Karpas-422 (cell line): ENCODE measurements around the gene NRG3. TPM values are rescaled to one million over a fixed set of nuclear protein-coding genes. Genes with fewer than 3 reads are reported as not detected.
"Not testable (repeated sequence)": the region's sequence is repeated elsewhere in the genome, so short reads cannot be mapped to it uniquely, and the experiment has no call there.

Experiments
- DNase-seq: peaks from one replicate; pipeline ENCODE4 v3.0.0-alpha.2; 2015
- H2AFZ ChIP-seq: fragments of 200-600 bp; sonication (generic); 2 replicates; pipeline ENCODE4 v1.6.1; 2014; ENCODE audit warnings: antibody characterized with exemption, low read length, mixed read lengths
- H3K27ac ChIP-seq: fragments of 200-600 bp; sonication (generic); 2 replicates; pipeline ENCODE4 v1.5.1; 2014; ENCODE audit warnings: mild to moderate bottlenecking, low read length, moderate library complexity
- H3K27me3 ChIP-seq: fragments of 200-600 bp; sonication (generic); 2 replicates; pipeline ENCODE4 v1.6.1; 2014; ENCODE audit warnings: low read length, mixed read lengths
- H3K36me3 ChIP-seq: fragments of 200-600 bp; sonication (generic); 2 replicates; pipeline ENCODE4 v1.6.1; 2014; ENCODE audit warnings: low read length, mixed read lengths; ENCODE audit not compliant: insufficient read depth
- H3K4me1 ChIP-seq: fragments of 200-600 bp; sonication (generic); 2 replicates; pipeline ENCODE4 v1.6.1; 2014; ENCODE audit warnings: mild to moderate bottlenecking, low read length, mixed read lengths
- H3K4me2 ChIP-seq: fragments of 200-600 bp; sonication (generic); 2 replicates; pipeline ENCODE4 v1.6.1; 2014; ENCODE audit warnings: low read length, low read depth, mild to moderate bottlenecking; ENCODE audit not compliant: poor library complexity, severe bottlenecking
- H3K4me3 ChIP-seq: fragments of 200-600 bp; sonication (generic); 2 replicates; pipeline ENCODE4 v1.5.1; 2014; ENCODE audit warnings: mild to moderate bottlenecking, antibody characterized with exemption, low read length, mixed read lengths
- H3K79me2 ChIP-seq: fragments of 200-600 bp; sonication (generic); 2 replicates; pipeline ENCODE4 v1.6.1; 2014; ENCODE audit warnings: mild to moderate bottlenecking, low read length, mixed read lengths
- H3K9ac ChIP-seq: fragments of 200-600 bp; sonication (generic); 2 replicates; pipeline ENCODE4 v1.6.0; 2014; ENCODE audit warnings: low read length
- H3K9me2 ChIP-seq: fragments of 200-600 bp; sonication (generic), shearing (Covaris generic); replicated peaks from 2 replicates; pipeline ENCODE4 v1.6.0; 2014; ENCODE audit warnings: mild to moderate bottlenecking, low read length, moderate library complexity; ENCODE audit not compliant: insufficient read depth
- H3K9me3 ChIP-seq: fragments of 300-700, 200-600 bp; sonication (generic); 2 replicates; pipeline ENCODE4 v1.6.1; 2014; ENCODE audit warnings: low read length, mixed read lengths
- H4K20me1 ChIP-seq: fragments of 200-600 bp; sonication (generic); 2 replicates; pipeline ENCODE4 v1.6.1; 2014; ENCODE audit warnings: mild to moderate bottlenecking, antibody characterized with exemption, low read length, low read depth; ENCODE audit not compliant: insufficient read depth
- total RNA-seq: library from RNA; depleted of rRNA; stranded (reverse); fragments of >200 nt; shearing (Covaris generic); gene quantifications from 2 replicates; pipeline ENCODE4 v1.2.3, GENCODE V29; 2014; ENCODE audit warnings: low replicate concordance

Gene NRG3
- total RNA-seq, 1 experiment from 2014 or later: not detected

DNA sequence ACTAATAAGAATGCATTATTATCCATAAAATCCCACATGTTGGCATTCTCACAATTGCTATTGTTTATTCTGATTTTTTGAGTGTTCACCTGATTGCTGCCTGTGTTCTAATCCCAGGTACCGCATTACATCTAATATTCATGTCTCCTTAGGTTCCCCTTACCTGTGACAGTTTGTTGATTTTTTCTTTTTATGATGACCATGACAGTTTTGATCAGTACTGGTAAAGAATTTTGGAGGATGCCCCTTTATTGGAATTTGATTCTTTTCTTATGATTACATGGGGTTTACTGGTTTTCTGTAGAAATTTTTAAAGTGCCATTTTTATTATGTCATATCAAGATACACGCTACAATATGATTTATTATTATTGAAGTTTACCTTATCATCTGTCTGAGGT lies 1091.1 kb downstream of the NRG3 start:
- Histone ChIP-seq H3K27me3 (no peaks in the 10 kb centered on the region), H3K36me3 (no peaks in the 10 kb centered on the region), H4K20me1 (no peaks in the 10 kb centered on the region), H3K9me3 (no peaks in the 10 kb centered on the region), H2AFZ (no peak overlapping the region), H3K4me2 (no peak overlapping the region), H3K4me3 (no peak overlapping the region), H3K9me2 (no peaks in the 10 kb centered on the region), H3K27ac (no peak overlapping the region), H3K9ac (no peak overlapping the region), H3K79me2 (no peaks in the 10 kb centered on the region), H3K4me1 (no peaks in the 10 kb centered on the region)
- no peak for DNase-seq

DNA sequence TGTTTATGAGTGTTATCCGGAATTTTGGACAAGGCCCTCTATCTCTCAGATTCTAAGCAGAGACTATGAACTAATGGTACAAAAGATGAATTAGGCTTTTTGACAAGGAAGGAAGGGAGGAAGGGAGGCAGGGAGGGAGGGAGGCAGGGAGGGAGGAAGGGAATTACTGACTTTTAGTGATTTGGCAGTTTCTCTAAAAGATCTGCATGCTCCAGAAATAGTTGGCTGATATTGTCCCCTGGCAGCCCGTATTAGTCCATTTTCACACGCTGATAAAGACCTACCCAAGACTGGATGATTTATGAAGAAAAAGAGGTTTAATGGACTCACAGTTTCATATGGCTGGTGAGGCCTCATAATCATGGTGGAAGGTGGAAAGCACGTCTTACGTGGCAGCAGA lies 1093.5 kb downstream of the NRG3 start:
- no peaks in the 10 kb centered on the region for H3K4me1 ChIP-seq
- DNase-seq: no peak

DNA sequence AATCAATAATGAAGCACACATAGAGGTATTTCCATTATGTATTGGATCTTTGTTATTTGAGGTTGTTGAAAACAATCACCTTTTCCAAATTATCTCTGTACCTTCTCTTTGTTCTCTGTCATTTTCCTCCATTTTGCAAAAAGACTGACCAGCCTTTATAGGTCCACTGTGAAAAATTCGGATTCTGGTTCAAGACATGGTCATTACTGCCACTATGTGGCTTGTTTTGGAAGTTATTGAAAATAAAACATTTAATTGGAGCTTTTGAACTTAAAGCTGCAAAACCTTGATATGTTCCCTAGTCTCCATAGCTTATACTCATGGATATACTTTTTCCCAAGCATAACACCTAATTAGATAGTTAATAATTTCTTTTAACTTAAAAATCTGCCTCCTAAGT lies 1094.4 kb downstream of the NRG3 start:
- no peak for DNase-seq
- H3K9me3 ChIP-seq: no peaks in the 10 kb centered on the region
- H2AFZ ChIP-seq: no peak overlapping the region
- no peaks in the 10 kb centered on the region for H3K36me3 ChIP-seq
- H3K9me2 ChIP-seq: no peaks in the 10 kb centered on the region
- H3K4me3 ChIP-seq: no peak overlapping the region
- no peaks in the 10 kb centered on the region for H3K27me3 ChIP-seq
- no peaks in the 10 kb centered on the region for H3K79me2 ChIP-seq
- no peak overlapping the region for H3K4me2 ChIP-seq
- H3K27ac ChIP-seq: no peak overlapping the region
- H3K9ac ChIP-seq: no peak overlapping the region
- no peaks in the 10 kb centered on the region for H4K20me1 ChIP-seq
- H3K4me1 ChIP-seq: no peaks in the 10 kb centered on the region

More for the DNA sequence above, 1093.5 kb downstream of the NRG3 start:
- Histone ChIP-seq H3K27ac (no peak overlapping the region), H3K4me3 (no peak overlapping the region), H3K9me2 (no peaks in the 10 kb centered on the region), H3K9ac (no peak overlapping the region), H3K9me3 (no peaks in the 10 kb centered on the region), H3K36me3 (no peaks in the 10 kb centered on the region), H3K79me2 (no peaks in the 10 kb centered on the region), H2AFZ (no peak overlapping the region), H4K20me1 (no peaks in the 10 kb centered on the region), H3K4me2 (no peak overlapping the region), H3K27me3 (no peaks in the 10 kb centered on the region)

DNA sequence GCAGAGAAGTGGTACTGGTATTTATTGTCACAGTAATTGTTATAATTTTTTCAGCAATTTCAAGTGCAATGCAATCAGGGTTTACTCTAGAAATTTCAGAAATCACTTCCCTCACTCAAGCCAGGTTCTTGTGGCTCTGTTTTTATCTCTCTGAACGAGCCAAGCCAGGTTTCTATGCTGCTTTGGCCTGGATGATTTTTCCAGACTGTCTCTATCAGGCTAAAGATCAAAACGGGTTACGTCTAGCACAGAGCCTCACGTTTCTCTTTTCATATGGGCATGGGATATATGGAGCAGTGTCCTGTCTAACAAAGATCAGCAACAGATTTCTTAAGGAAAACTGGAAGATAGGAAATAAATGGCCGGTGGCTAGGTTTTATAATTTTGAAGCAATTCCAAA lies 1105.3 kb downstream of the NRG3 start:
- H3K79me2 ChIP-seq: no peaks in the 10 kb centered on the region
- no peak overlapping the region for H3K9ac ChIP-seq

DNA sequence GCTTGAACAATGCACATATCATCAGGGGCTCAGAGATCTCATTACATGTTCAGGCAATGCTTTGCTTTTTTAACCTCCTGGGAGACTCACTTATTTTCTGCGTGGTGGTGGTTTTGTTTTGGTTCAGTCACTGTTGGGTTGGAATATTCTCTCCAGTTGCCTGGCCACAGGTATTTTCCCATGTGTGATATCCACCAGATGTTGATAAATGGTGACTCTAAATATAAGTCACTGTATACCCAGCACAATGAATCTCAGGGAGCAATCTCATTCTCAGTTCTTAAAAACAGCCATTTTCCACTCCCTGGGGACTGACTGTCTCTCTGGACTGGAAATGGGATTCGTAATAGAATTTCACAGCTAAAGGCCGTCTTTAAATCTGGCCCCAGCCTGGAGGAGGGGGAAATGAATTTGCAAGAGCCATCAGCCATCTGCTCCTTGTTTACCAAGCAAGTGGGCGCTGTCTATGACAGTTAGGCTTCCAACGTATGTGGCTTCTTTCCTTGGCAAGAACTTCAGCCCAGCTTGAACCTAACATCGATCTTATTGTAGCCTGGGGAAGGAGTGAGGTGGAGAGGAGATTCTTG lies 1106.2 kb downstream of the NRG3 start:
- no peak for DNase-seq
- Histone ChIP-seq H4K20me1 (no peaks in the 10 kb centered on the region), H3K9ac (no peak overlapping the region)

More for the DNA sequence above, 1105.3 kb downstream of the NRG3 start:
- Histone ChIP-seq H2AFZ (no peak overlapping the region), H3K4me2 (no peak overlapping the region), H3K27ac (no peak overlapping the region), H4K20me1 (no peaks in the 10 kb centered on the region), H3K9me3 (no peaks in the 10 kb centered on the region), H3K27me3 (no peaks in the 10 kb centered on the region), H3K9me2 (no peaks in the 10 kb centered on the region), H3K4me1 (no peaks in the 10 kb centered on the region), H3K36me3 (no peaks in the 10 kb centered on the region), H3K4me3 (no peak overlapping the region)
- no peak for DNase-seq

DNA sequence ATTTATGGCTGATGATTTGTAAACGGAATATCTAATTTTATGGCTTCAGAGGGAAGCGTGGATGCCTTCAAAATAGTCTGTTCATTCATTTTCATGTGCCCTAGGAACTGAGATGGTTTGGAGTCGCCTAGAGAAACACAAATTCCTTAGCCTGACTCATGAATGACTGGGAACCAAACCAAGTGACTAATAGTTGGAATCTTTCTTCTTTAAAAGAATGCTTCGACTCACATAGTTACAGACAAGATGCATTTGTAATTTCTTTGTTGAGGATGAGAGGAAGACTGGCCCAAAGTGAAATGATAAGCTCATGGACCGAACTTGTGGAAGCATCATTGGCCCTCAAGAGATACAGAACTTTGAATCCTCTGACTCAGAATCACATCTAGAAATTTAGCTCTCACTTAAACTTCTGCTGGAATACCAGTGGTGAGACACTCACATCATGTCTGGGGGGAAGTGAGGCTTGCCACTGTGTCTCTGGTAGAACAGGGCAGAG lies 1107.2 kb downstream of the NRG3 start:
- Histone ChIP-seq H3K4me3 (no peak overlapping the region), H3K27me3 (no peaks in the 10 kb centered on the region), H3K9ac (no peak overlapping the region), H3K4me2 (no peak overlapping the region), H3K9me3 (no peaks in the 10 kb centered on the region), H3K4me1 (no peaks in the 10 kb centered on the region), H3K36me3 (no peaks in the 10 kb centered on the region), H3K79me2 (no peaks in the 10 kb centered on the region), H4K20me1 (no peaks in the 10 kb centered on the region), H3K9me2 (no peaks in the 10 kb centered on the region), H3K27ac (no peak overlapping the region), H2AFZ (no peak overlapping the region)
- DNase-seq: no peak

More for the DNA sequence above, 1106.2 kb downstream of the NRG3 start:
- Histone ChIP-seq H2AFZ (no peak overlapping the region), H3K4me2 (no peak overlapping the region), H3K79me2 (no peaks in the 10 kb centered on the region), H3K36me3 (no peaks in the 10 kb centered on the region), H3K27me3 (no peaks in the 10 kb centered on the region), H3K9me2 (no peaks in the 10 kb centered on the region), H3K27ac (no peak overlapping the region), H3K9me3 (no peaks in the 10 kb centered on the region), H3K4me3 (no peak overlapping the region), H3K4me1 (no peaks in the 10 kb centered on the region)

DNA sequence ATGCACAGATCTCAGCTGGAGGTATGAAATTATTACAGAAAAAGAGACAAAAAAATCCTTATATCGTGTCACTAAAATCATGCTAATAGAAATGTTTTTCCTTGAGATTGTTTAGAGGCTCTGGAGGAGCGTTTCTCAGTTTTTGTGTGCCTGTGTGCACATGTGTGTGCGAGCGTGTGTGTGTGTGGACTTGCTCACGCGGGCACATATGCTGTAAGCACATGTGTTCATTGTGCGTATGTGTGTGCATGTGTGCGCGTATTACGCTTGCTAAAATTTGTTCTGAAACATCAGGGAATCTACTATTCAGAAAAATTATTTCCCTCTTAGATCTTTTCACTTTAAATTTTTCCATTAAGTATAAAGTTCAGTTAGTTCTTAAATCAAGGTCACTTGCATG lies 1111.2 kb downstream of the NRG3 start:
- H2AFZ ChIP-seq: no peak overlapping the region
- H3K4me3 ChIP-seq: no peak overlapping the region
- H3K36me3 ChIP-seq: no peaks in the 10 kb centered on the region
- no peaks in the 10 kb centered on the region for H3K27me3 ChIP-seq
- H3K9me2 ChIP-seq: no peaks in the 10 kb centered on the region
- no peak overlapping the region for H3K27ac ChIP-seq
- no peaks in the 10 kb centered on the region for H3K79me2 ChIP-seq
- H3K4me2 ChIP-seq: no peak overlapping the region
- H3K9ac ChIP-seq: no peak overlapping the region
- no peaks in the 10 kb centered on the region for H4K20me1 ChIP-seq
- H3K4me1 ChIP-seq: no peaks in the 10 kb centered on the region
- DNase-seq: no peak
- H3K9me3 ChIP-seq: no peaks in the 10 kb centered on the region

DNA sequence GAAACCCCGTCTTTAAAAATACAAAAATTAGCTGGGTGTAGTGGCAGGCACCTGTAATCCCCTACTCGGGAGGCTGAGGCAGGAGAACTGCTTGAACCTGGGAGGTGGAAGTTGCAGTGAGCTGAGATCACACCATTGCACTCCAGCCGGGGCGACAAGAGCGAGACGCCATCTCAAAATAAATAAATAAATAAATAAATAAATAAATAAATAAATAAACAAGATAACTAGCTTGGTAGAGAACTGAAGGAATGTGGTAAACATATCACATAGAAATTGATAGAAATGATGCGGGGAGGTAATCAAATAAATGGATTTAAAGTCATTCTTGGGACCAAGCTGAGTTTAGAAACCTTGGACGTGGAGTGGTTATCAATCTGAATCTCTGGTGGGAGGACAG lies 1131.5 kb downstream of the NRG3 start:
- H3K9me3 ChIP-seq, H3K4me3 ChIP-seq, H3K4me1 ChIP-seq, DNase-seq, H3K79me2 ChIP-seq, H3K9me2 ChIP-seq, H3K27ac ChIP-seq, H2AFZ ChIP-seq, H3K36me3 ChIP-seq, H3K4me2 ChIP-seq, H3K27me3 ChIP-seq, H4K20me1 ChIP-seq, H3K9ac ChIP-seq: not testable (repeated sequence)
